ENCODE measurements around the gene PPP1R12B.

DNA sequence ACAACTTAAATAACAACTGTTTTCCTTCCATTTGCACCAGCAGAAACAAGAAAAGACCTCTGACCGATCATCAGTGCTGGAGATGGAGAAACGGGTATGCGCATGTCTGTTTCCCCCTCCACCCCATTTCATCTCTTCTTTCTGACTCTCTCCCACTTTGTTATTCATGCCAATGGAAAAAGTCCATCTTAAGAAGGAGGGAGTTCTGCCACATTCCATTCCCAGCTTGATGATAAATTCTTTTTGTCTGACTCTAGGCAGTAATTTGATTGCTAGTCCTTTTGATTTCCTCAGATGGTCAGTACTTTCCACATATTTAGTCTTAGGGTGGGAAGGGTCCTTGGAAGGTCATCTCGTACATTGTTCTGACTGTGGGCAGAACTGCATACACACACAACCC is 219.2 kb downstream of the PPP1R12B start:
- TF ChIP-seq POLR2AphosphoS5 (IDR thresholded peaks at IDR 0.05; ENCODE audit: insufficient read depth, low read depth, low read length) (no peak), CTCF (IDR thresholded peaks at IDR 0.05; ENCODE audit: extremely low read depth in 1 of 2, insufficient read depth in 1 of 2, low read depth in 1 of 2, low read length in 2 of 2) (no peak), MAX (IDR thresholded peaks at IDR 0.05; ENCODE audit: insufficient read depth, insufficient read length) (no peak), POLR2A (IDR thresholded peaks at IDR 0.05; ENCODE audit: low read depth, low read length) (no peak), GATA2 (IDR thresholded peaks at IDR 0.05; ENCODE audit: insufficient read depth, insufficient read length, low read depth, low read length) (no peak), EZH2 (IDR thresholded peaks at IDR 0.05; ENCODE audit: borderline replicate concordance, low read depth, low read length, severe bottlenecking) (no peak), MYC (IDR thresholded peaks at IDR 0.05; ENCODE audit: low read depth, low read length) (no peak), FOS (IDR thresholded peaks at IDR 0.05; ENCODE audit: borderline replicate concordance, insufficient read depth, low read length) (no peak), JUN (IDR thresholded peaks at IDR 0.05; ENCODE audit: borderline replicate concordance, insufficient read depth, insufficient read length, low read depth) (no peak)
